Adrenal gland (tissue), 5 donors: Measurements from ENCODE around the gene BRCA2.
A peak's percentile ranks its signal among the peaks of the same experiment; 100 is the strongest.

Source experiments
- CTCF ChIP-seq, 6 experiments: fragments of 450-650 bp in 4 of 6; fragments of 200-600 bp in 2 of 6; sonication (generic) in 1 of 6; IDR thresholded peaks; 1 replicate in 5 of 6; 2 replicates in 1 of 6; pipeline versions ENCODE4 v1.5.1 to v1.8.0; 2016 to 2021; ENCODE audit warnings: antibody characterized with exemption in 6 of 6, mild to moderate bottlenecking in 2 of 6, moderate library complexity in 1 of 6
- POLR2A ChIP-seq, 2 donors: fragments of 450-650 bp; IDR thresholded peaks; one replicate each; pipeline ENCODE4 v1.6.1; 2017; ENCODE audit warnings: antibody characterized with exemption in 2 of 2, mild to moderate bottlenecking in 2 of 2, moderate library complexity in 1 of 2
- donor health status: DM: no; HTN: no; CAD: no.

- peak in 1 of 6 experiments; percentile 8 for TF ChIP-seq CTCF (IDR thresholded peaks at IDR 0.05)
- TF ChIP-seq POLR2A (IDR thresholded peaks at IDR 0.05), result no peak
Measured at GRCh38 chr13:32267836-32268439, 47.4 kb upstream of the BRCA2 start.
